Measurements from ENCODE around the gene NPL.

DNA sequence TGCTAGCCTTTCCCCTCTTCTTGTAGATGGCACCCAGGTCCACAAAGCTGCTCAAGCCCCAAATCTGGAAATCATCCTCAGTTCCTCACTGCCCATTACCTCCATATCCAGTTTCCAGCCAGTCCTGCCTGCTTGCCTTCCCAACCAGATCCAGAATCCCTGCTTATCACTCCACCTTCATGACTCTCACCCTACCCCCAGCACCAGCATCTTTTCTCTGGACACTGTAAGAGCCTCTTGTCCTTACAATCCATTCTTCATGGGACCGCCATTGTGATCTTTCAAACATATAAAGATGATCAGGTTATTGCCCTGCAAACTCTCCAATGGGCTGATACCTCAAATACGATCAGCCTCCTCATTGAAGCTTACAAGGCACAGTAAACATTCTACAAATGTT, 23.5 kb upstream of the NPL start:
- TF ChIP-seq, protein P1, sequence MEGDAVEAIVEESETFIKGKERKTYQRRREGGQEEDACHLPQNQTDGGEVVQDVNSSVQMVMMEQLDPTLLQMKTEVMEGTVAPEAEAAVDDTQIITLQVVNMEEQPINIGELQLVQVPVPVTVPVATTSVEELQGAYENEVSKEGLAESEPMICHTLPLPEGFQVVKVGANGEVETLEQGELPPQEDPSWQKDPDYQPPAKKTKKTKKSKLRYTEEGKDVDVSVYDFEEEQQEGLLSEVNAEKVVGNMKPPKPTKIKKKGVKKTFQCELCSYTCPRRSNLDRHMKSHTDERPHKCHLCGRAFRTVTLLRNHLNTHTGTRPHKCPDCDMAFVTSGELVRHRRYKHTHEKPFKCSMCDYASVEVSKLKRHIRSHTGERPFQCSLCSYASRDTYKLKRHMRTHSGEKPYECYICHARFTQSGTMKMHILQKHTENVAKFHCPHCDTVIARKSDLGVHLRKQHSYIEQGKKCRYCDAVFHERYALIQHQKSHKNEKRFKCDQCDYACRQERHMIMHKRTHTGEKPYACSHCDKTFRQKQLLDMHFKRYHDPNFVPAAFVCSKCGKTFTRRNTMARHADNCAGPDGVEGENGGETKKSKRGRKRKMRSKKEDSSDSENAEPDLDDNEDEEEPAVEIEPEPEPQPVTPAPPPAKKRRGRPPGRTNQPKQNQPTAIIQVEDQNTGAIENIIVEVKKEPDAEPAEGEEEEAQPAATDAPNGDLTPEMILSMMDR (IDR thresholded peaks at IDR 0.05): no peak
- TF ChIP-seq POLR2AphosphoS5 (IDR thresholded peaks at IDR 0.05) (no peak), EP300 (IDR thresholded peaks at IDR 0.05; ENCODE audit: low read depth) (no peak), POLR2A (IDR thresholded peaks at IDR 0.05) (no peak)
